Esophagus squamous epithelium (tissue), 5 donors: ENCODE data around the gene GPR156. TPM values are rescaled to one million over a fixed set of nuclear protein-coding genes. Genes with fewer than 3 reads are reported as not detected.
A peak's percentile ranks its signal among the peaks of the same experiment; 100 is the strongest.

Source experiments
- DNase-seq: peaks from one replicate; lab custom pipeline; 2025; lab: John Stamatoyannopoulos, UW
- H3K27ac ChIP-seq, 4 donors: fragments of 200-600 bp; sonication (generic); one replicate each; pipeline ENCODE4 v1.5.1; 2016 to 2019; ENCODE audit warnings: mild to moderate bottlenecking in 1 of 4
- H3K27me3 ChIP-seq, 4 donors: fragments of 200-600 bp; sonication (generic); 1 replicate in 3 of 4; 2 replicates in 1 of 4; pipeline versions ENCODE4 v1.5.1 to v1.6.0; 2017 to 2021; ENCODE audit warnings: antibody characterized with exemption in 1 of 4
- H3K36me3 ChIP-seq, 3 donors: fragments of 200-600 bp; sonication (generic); one replicate each; pipeline ENCODE4 v1.5.1; 2016 to 2019
- H3K4me1 ChIP-seq, 3 donors: fragments of 200-600 bp; sonication (generic); one replicate each; pipeline ENCODE4 v1.5.1; 2017 to 2019
- H3K4me3 ChIP-seq, 4 donors: fragments of 200-600 bp; sonication (generic); 1 replicate in 3 of 4; 2 replicates in 1 of 4; pipeline ENCODE4 v1.5.1; 2016 to 2019; ENCODE audit warnings: mild to moderate bottlenecking in 2 of 4, moderate library complexity in 1 of 4
- H3K9me3 ChIP-seq, 3 donors: fragments of 200-600 bp; sonication (generic); one replicate each; pipeline ENCODE4 v1.5.1; 2016 to 2019
- CTCF ChIP-seq, 6 experiments: fragments of 450-650 bp in 4 of 6; fragments of 200-600 bp in 2 of 6; sonication (generic) in 2 of 6; IDR thresholded peaks; one replicate each; pipeline ENCODE4 v1.5.1; 2016 to 2019; ENCODE audit warnings: antibody characterized with exemption in 6 of 6, mild to moderate bottlenecking in 4 of 6, moderate library complexity in 4 of 6
- POLR2A ChIP-seq, 4 donors: fragments of 450-650 bp; IDR thresholded peaks; one replicate each; pipeline ENCODE4 v1.6.1; 2017; ENCODE audit warnings: antibody characterized with exemption in 4 of 4, mild to moderate bottlenecking in 4 of 4, moderate library complexity in 3 of 4
- WGBS, 2 donors: methylation state at CpG; one replicate each; pipeline ENCODE4 v1.1.5; 2018; 5-methylcytosine and 5-hydroxymethylcytosine counted together
- intact Hi-C: fragments of 100-400 bp; cut with DNase I; formaldehyde crosslinking; loops from one replicate; pipeline ENCODE4 v1.15.0; 2022
- total RNA-seq, 4 donors: library from RNA; depleted of rRNA; stranded (reverse); fragments of >200 nt; gene quantifications; one replicate each; pipeline ENCODE4 v1.1.0, GENCODE V29; 2016
- donor health status: DM: yes; HTN: yes; CAD: no.

The GPR156 gene
- total RNA-seq, 4 donors from 2014 or later: 0.19 to 0.94 (median 0.57) TPM; not detected in 1

- Histone ChIP-seq H3K27ac (no peak overlapping the region), H3K9me3 (no peaks in the 10 kb centered on the region), H3K4me3 (no peak overlapping the region), H3K36me3 (no peaks in the 10 kb centered on the region), H3K27me3 (no peaks in the 10 kb centered on the region), H3K4me1 (no peaks in the 10 kb centered on the region)
- TF ChIP-seq POLR2A (IDR thresholded peaks at IDR 0.05) (no peak), CTCF (IDR thresholded peaks at IDR 0.05) (no peak)
- DNase-seq: no peak
- intact Hi-C loops: no loop called here
- WGBS, 2 donors: 69 to 91% methylated on average over 8 to 24 of the region's 24 CpGs
These were observed 27.1 kb upstream of the GPR156 start for GRCh38 chr3:120311863-120312794.

GRCh38 chr3:120306519-120307455 lies 21.8 kb upstream of the GPR156 start:
- peaks cover 0 to 5% (median 0%) of the 10 kb centered on the region in 3 donors for H3K4me1 ChIP-seq
- H3K36me3 ChIP-seq: no peaks in the 10 kb centered on the region
- intact Hi-C loops: no loop called here
- DNase-seq: no peak
- H3K27ac ChIP-seq: no peak overlapping the region
- TF ChIP-seq POLR2A (IDR thresholded peaks at IDR 0.05): no peak
- TF ChIP-seq CTCF (IDR thresholded peaks at IDR 0.05): no peak
- WGBS, 2 donors: 53 to 59% methylated on average over 14 to 30 of the region's 72 CpGs
- H3K4me3 ChIP-seq: no peak overlapping the region
- peaks cover 0 to 5% (median 0%) of the 10 kb centered on the region in 4 donors for H3K27me3 ChIP-seq
- H3K9me3 ChIP-seq: no peaks in the 10 kb centered on the region

- WGBS, 2 donors: 86 to 91% methylated on average over 4 of the region's 4 CpGs
- Histone ChIP-seq H3K27ac (no peak overlapping the region), H3K4me1 (peaks cover 0 to 5% (median 0%) of the 10 kb centered on the region in 3 donors), H3K27me3 (peaks cover 0 to 5% (median 0%) of the 10 kb centered on the region in 4 donors), H3K36me3 (no peaks in the 10 kb centered on the region), H3K4me3 (no peak overlapping the region), H3K9me3 (no peaks in the 10 kb centered on the region)
- TF ChIP-seq POLR2A (IDR thresholded peaks at IDR 0.05) (no peak), CTCF (IDR thresholded peaks at IDR 0.05) (no peak)
- intact Hi-C loops: no loop called here
- DNase-seq: no peak
These were observed 19.6 kb upstream of the GPR156 start for GRCh38 chr3:120304616-120305015.

GRCh38 chr3:120302361-120302760 lies 17.3 kb upstream of the GPR156 start:
- intact Hi-C loops: no loop called here
- no peak for TF ChIP-seq POLR2A (IDR thresholded peaks at IDR 0.05)
- TF ChIP-seq CTCF (IDR thresholded peaks at IDR 0.05): no peak
- Histone ChIP-seq H3K27me3 (peaks cover 0 to 5% (median 0%) of the 10 kb centered on the region in 4 donors), H3K4me1 (peaks cover 0 to 5% (median 0%) of the 10 kb centered on the region in 3 donors), H3K9me3 (no peaks in the 10 kb centered on the region), H3K27ac (peak overlapping the region in 1 of 4 donors; percentile 38), H3K36me3 (no peaks in the 10 kb centered on the region), H3K4me3 (no peak overlapping the region)
- DNase-seq: no peak
- 57 to 62% methylated on average over 5 of the region's 5 CpGs for WGBS, 2 donors
